Peyer's patch (tissue), 4 donors: ENCODE measurements around the gene TADA2B.

Experiments used
- POLR2A ChIP-seq, 2 donors: fragments of 450-650 bp; IDR thresholded peaks; one replicate each; pipeline ENCODE4 v1.5.1; 2017; ENCODE audit warnings: antibody characterized with exemption in 2 of 2, mild to moderate bottlenecking in 2 of 2, moderate library complexity in 2 of 2
- TF ChIP-seq, protein P1 (sequence below), 6 experiments: fragments of 450-650 bp in 4 of 6; fragments of 200-600 bp in 2 of 6; sonication (generic) in 1 of 6; IDR thresholded peaks; one replicate each; pipeline ENCODE4 v1.5.1; 2017 to 2019; ENCODE audit warnings: antibody characterized with exemption in 6 of 6, mild to moderate bottlenecking in 3 of 6, moderate library complexity in 1 of 6

DNA sequence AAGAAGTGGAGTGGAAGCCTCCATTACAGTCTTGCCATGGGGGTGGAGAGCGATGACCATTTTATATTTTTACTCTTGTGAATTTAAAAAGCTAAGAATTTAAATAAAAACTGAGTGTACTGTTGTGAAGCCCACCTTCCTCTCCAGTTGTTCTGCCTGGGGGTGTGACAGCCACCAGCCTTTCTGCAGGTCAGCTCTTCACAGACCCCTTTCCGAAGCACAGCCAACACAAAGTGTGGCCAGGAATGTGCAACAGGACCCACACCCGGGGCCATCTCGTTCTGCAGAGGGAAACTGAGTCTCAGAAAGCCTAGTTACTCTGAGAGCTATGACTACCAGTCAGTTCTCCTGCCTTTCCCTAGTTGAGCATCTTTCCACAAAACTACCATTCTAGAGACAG lies 23.3 kb downstream of the TADA2B start:
- TF ChIP-seq, protein P1, sequence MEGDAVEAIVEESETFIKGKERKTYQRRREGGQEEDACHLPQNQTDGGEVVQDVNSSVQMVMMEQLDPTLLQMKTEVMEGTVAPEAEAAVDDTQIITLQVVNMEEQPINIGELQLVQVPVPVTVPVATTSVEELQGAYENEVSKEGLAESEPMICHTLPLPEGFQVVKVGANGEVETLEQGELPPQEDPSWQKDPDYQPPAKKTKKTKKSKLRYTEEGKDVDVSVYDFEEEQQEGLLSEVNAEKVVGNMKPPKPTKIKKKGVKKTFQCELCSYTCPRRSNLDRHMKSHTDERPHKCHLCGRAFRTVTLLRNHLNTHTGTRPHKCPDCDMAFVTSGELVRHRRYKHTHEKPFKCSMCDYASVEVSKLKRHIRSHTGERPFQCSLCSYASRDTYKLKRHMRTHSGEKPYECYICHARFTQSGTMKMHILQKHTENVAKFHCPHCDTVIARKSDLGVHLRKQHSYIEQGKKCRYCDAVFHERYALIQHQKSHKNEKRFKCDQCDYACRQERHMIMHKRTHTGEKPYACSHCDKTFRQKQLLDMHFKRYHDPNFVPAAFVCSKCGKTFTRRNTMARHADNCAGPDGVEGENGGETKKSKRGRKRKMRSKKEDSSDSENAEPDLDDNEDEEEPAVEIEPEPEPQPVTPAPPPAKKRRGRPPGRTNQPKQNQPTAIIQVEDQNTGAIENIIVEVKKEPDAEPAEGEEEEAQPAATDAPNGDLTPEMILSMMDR (IDR thresholded peaks at IDR 0.05): no peak
- no peak for TF ChIP-seq POLR2A (IDR thresholded peaks at IDR 0.05)
